Liver (tissue), 3 donors: ENCODE data around the gene RABL3.

Experiments used
- CTCF ChIP-seq: fragments of 150-350 bp; IDR thresholded peaks from 2 replicates; pipeline ENCODE4 v1.5.1; 2017; ENCODE audit warnings: improper control_type of control experiment, low read depth, low read length; ENCODE audit not compliant: missing input control
- HNF4A ChIP-seq, 2 donors: conservative IDR thresholded peaks; 2 replicates each; pipeline ENCODE4 v1.6.1; 2016; ENCODE audit warnings: antibody characterized with exemption in 2 of 2, mild to moderate bottlenecking in 2 of 2
- MAX ChIP-seq: IDR thresholded peaks from 2 replicates; pipeline ENCODE4 v1.6.1; 2016; ENCODE audit warnings: antibody characterized with exemption
- RAD21 ChIP-seq, 2 donors: IDR thresholded peaks; 2 replicates each; pipeline ENCODE4 v1.6.1; 2016; ENCODE audit warnings: antibody characterized with exemption in 2 of 2, mild to moderate bottlenecking in 2 of 2
- SP1 ChIP-seq: IDR thresholded peaks from 2 replicates; pipeline ENCODE4 v1.6.1; 2018; ENCODE audit warnings: antibody characterized with exemption, mild to moderate bottlenecking
- TAF1 ChIP-seq: conservative IDR thresholded peaks from 2 replicates; pipeline ENCODE4 v1.6.1; 2016; ENCODE audit warnings: antibody characterized with exemption, mild to moderate bottlenecking
- donor health status: healthy.
- donor health status: healthy.

- TF ChIP-seq CTCF (no peak), MAX (no peak), SP1 (no peak), HNF4A (conservative IDR thresholded peaks at IDR 0.05) (no peak), TAF1 (no peak), RAD21 (IDR thresholded peaks at IDR 0.05) (no peak)
Measured at GRCh38 chr3:120741320-120741719, 996 bp downstream of the RABL3 start.
